Testis (tissue), 2 donors: ENCODE results near the gene MYOCD.

Experiments
- CTCF ChIP-seq, 3 experiments: fragments of 450-650 bp in 2 of 3; fragments of 200-600 bp in 1 of 3; sonication (generic) in 1 of 3; IDR thresholded peaks; one replicate each; pipeline ENCODE4 v1.5.1; 2016 to 2019; ENCODE audit warnings: antibody characterized with exemption in 3 of 3, mild to moderate bottlenecking in 2 of 3, moderate library complexity in 1 of 3
- POLR2A ChIP-seq: fragments of 450-650 bp; IDR thresholded peaks from one replicate; pipeline ENCODE4 v1.6.1; 2017; ENCODE audit warnings: antibody characterized with exemption, mild to moderate bottlenecking, moderate library complexity

DNA sequence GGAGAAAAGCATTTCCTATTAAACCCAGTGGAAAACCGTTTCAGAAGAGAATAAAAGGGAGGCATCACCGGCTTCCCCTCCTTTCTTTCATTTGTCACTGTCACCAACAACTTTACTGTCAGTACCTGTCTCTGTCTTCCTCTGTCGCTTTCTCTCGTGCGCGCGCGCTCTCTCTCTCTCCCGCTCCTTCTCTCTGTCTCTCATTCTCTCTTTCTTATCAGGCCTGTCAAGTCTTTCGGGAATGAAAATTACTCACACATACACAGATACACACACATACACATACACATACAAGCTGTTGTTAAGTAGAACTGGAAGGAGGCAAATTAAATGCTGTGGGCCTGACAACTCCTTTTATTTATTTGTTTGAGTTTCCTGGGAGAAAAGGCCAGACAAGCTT lies 17.6 kb downstream of the MYOCD start:
- TF ChIP-seq POLR2A (no peak), CTCF (IDR thresholded peaks at IDR 0.05) (no peak)
